Measurements from ENCODE around the gene CNTN4. TPM values are rescaled to one million over a fixed set of nuclear protein-coding genes. Genes with fewer than 3 reads are reported as not detected.

CNTN4 gene
- total and polyA plus RNA-seq, 2 donors (not counting 3 experiments of a cell fraction or from before 2014, with no cell fraction given) = not detected

- no peaks in the 10 kb centered on the region for H3K36me3 ChIP-seq (ENCODE audit: control insufficient read depth in 2 of 2, extremely low read depth in 1 of 2, insufficient read depth in 2 of 2, low read length in 2 of 2)
- no peaks in the 10 kb centered on the region for H3K27me3 ChIP-seq (ENCODE audit: control insufficient read depth in 2 of 2, insufficient read depth in 2 of 2, low read length in 2 of 2)
- dilution Hi-C loops (cut with MboI; ENCODE audit: extremely low pct_ligation_motif_present, low sequenced_read_pairs) (no loop called here), intact Hi-C loops (cut with micrococcal nuclease) (no loop called here)
- DNase-seq (ENCODE audit: low read depth, low spot score) = no peak
- H3K4me3 ChIP-seq (replicated peaks in 1 of 3; ENCODE audit: insufficient read depth in 1 of 3, low read depth in 1 of 3, low read length in 3 of 3) = no peak overlapping the region
- no peaks in the 10 kb centered on the region for H3K79me2 ChIP-seq (ENCODE audit: control insufficient read depth, insufficient read depth, low read length)
- H3K9ac ChIP-seq (replicated peaks; ENCODE audit: extremely low read depth, insufficient read depth, low read length) = no peak overlapping the region
- no peak for FAIRE-seq
- H2AFZ ChIP-seq (ENCODE audit: low read depth, low read length) = no peak overlapping the region
- H3K9me1 ChIP-seq (replicated peaks; ENCODE audit: control insufficient read depth, extremely low read depth, insufficient read depth, low read length) = no peaks in the 10 kb centered on the region
- H3K27ac ChIP-seq (ENCODE audit: insufficient read depth, low read depth, low read length) = no peak overlapping the region
- H4K20me1 ChIP-seq (replicated peaks; ENCODE audit: control insufficient read depth, extremely low read depth, insufficient read depth, low read length) = no peaks in the 10 kb centered on the region
- ChIA-PET POLR2A (no interaction called here), CTCF (no interaction called here)
- H3K9me3 ChIP-seq (replicated peaks; ENCODE audit: control insufficient read depth, insufficient read depth, low read length) = no peaks in the 10 kb centered on the region
- TF ChIP-seq POLR2A (IDR thresholded peaks at IDR 0.05; ENCODE audit: low read depth, low read length) (no peak), FOS (IDR thresholded peaks at IDR 0.05; ENCODE audit: borderline replicate concordance, insufficient read depth, low read length) (no peak)
- BruUV-seq (replicated peaks) = no TSS peak
- no peaks in the 10 kb centered on the region for H3K4me1 ChIP-seq (ENCODE audit: control insufficient read depth, extremely low read depth, insufficient read depth, low read length)
- H3K4me2 ChIP-seq (ENCODE audit: insufficient read depth, low read length) = no peak overlapping the region
Measured at GRCh38 chr3:2370317-2370716, 271.7 kb downstream of the CNTN4 start.

GRCh38 chr3:2372306-2372705 is 273.6 kb downstream of the CNTN4 start:
- dilution Hi-C loops (cut with MboI; ENCODE audit: extremely low pct_ligation_motif_present, low sequenced_read_pairs) (no loop called here), intact Hi-C loops (cut with micrococcal nuclease) (no loop called here)
- Histone ChIP-seq H3K27me3 (ENCODE audit: control insufficient read depth in 2 of 2, insufficient read depth in 2 of 2, low read length in 2 of 2) (no peaks in the 10 kb centered on the region), H3K27ac (ENCODE audit: insufficient read depth, low read depth, low read length) (no peak overlapping the region), H3K9me1 (replicated peaks; ENCODE audit: control insufficient read depth, extremely low read depth, insufficient read depth, low read length) (no peaks in the 10 kb centered on the region), H3K4me2 (ENCODE audit: insufficient read depth, low read length) (no peak overlapping the region), H3K9ac (replicated peaks; ENCODE audit: extremely low read depth, insufficient read depth, low read length) (no peak overlapping the region), H3K4me3 (replicated peaks in 1 of 3; ENCODE audit: insufficient read depth in 1 of 3, low read depth in 1 of 3, low read length in 3 of 3) (no peak overlapping the region), H3K36me3 (ENCODE audit: control insufficient read depth in 2 of 2, extremely low read depth in 1 of 2, insufficient read depth in 2 of 2, low read length in 2 of 2) (no peaks in the 10 kb centered on the region), H3K79me2 (ENCODE audit: control insufficient read depth, insufficient read depth, low read length) (no peaks in the 10 kb centered on the region), H2AFZ (ENCODE audit: low read depth, low read length) (no peak overlapping the region), H3K4me1 (ENCODE audit: control insufficient read depth, extremely low read depth, insufficient read depth, low read length) (no peaks in the 10 kb centered on the region), H4K20me1 (replicated peaks; ENCODE audit: control insufficient read depth, extremely low read depth, insufficient read depth, low read length) (no peaks in the 10 kb centered on the region), H3K9me3 (replicated peaks; ENCODE audit: control insufficient read depth, insufficient read depth, low read length) (no peaks in the 10 kb centered on the region)
- ChIA-PET POLR2A (no interaction called here), CTCF (no interaction called here)
- BruUV-seq (replicated peaks) = no TSS peak
- TF ChIP-seq FOS (IDR thresholded peaks at IDR 0.05; ENCODE audit: borderline replicate concordance, insufficient read depth, low read length) (no peak), POLR2AphosphoS5 (IDR thresholded peaks at IDR 0.05; ENCODE audit: insufficient read depth, low read depth, low read length) (no peak), MYC (IDR thresholded peaks at IDR 0.05; ENCODE audit: low read depth, low read length) (no peak), JUN (IDR thresholded peaks at IDR 0.05; ENCODE audit: borderline replicate concordance, insufficient read depth, insufficient read length, low read depth) (no peak), MAX (IDR thresholded peaks at IDR 0.05; ENCODE audit: insufficient read depth, insufficient read length) (no peak), CTCF (IDR thresholded peaks at IDR 0.05; ENCODE audit: extremely low read depth in 1 of 2, insufficient read depth in 1 of 2, low read depth in 1 of 2, low read length in 2 of 2) (no peak), GATA2 (IDR thresholded peaks at IDR 0.05; ENCODE audit: insufficient read depth, insufficient read length, low read depth, low read length) (no peak), EZH2 (IDR thresholded peaks at IDR 0.05; ENCODE audit: borderline replicate concordance, low read depth, low read length, severe bottlenecking) (no peak), POLR2A (IDR thresholded peaks at IDR 0.05; ENCODE audit: low read depth, low read length) (no peak)
- DNase-seq (ENCODE audit: low read depth, low spot score) = no peak
- no peak for FAIRE-seq

Measured in endothelial cell of umbilical vein (primary cell).